GM18508 (cell line): ENCODE data around the gene C3orf62.
"Not testable (repeated sequence)": the region's sequence is repeated elsewhere in the genome, so short reads cannot be mapped to it uniquely, and the experiment has no call there.

Experiments used
- ATAC-seq: cut with Tn5 transposase; IDR thresholded peaks from one replicate; pipeline ENCODE4 v1.9.1; 2021; ENCODE audit warnings: moderate number of reproducible peaks; ENCODE audit not compliant: insufficient read depth, unreplicated experiment

The C3orf62 gene

GRCh38 chr3:49220985-49221563 is 56.0 kb downstream of the C3orf62 start:
- not testable (repeated sequence) for ATAC-seq

DNA sequence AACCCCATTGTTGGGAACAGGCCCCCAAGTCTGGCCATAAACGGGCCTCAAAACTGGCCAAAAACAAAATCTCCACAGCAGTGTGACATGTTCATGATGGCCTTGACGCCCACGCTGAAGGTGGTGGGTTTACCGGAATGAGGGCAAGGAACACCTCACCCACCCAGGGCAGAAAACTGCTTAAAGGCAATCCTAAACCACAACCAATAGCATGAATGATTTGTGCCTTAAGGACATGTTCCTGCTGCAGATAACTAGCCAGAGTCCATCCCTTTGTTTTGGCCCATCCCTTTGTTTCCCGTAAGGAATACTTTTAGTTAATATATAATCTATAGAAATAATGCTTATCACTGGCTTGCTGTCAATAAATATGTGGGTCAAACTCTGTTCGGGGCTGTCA is 57.9 kb downstream of the C3orf62 start:
- ATAC-seq = no peak
